Fibroblast of lung (primary cell): Measurements from ENCODE around the gene RTN4RL2. TPM values are rescaled to one million over a fixed set of nuclear protein-coding genes. Genes with fewer than 3 reads are reported as not detected.

ENCODE experiments used
- DNase-seq, 2 donors: peaks; one replicate each; pipeline versions ENCODE4 v3.0.0 to v3.0.0-alpha.2; 2010; ENCODE audit warnings: low read depth in 2 of 2
- H2AFZ ChIP-seq: 2 replicates; pipeline ENCODE4 v1.5.1; 2012; ENCODE audit warnings: low read length, control low read depth, inconsistent platforms
- H3K27ac ChIP-seq: 2 replicates; pipeline ENCODE4 v1.5.1; 2011; ENCODE audit warnings: low read length, control low read depth; ENCODE audit not compliant: insufficient read depth
- H3K27me3 ChIP-seq: 2 replicates; pipeline ENCODE4 v1.5.1; 2011; ENCODE audit warnings: mild to moderate bottlenecking, low read length; ENCODE audit not compliant: control insufficient read depth, insufficient read depth
- H3K36me3 ChIP-seq: 2 replicates; pipeline ENCODE4 v1.5.1; 2011; ENCODE audit warnings: low read length; ENCODE audit not compliant: control insufficient read depth, insufficient read depth
- H3K4me1 ChIP-seq: 2 replicates; pipeline ENCODE4 v1.5.1; 2011; ENCODE audit warnings: low read length; ENCODE audit not compliant: control insufficient read depth, insufficient read depth; ENCODE audit errors: extremely low read depth
- H3K4me2 ChIP-seq: 2 replicates; pipeline ENCODE4 v1.5.1; 2011; ENCODE audit warnings: low read length, control low read depth; ENCODE audit not compliant: insufficient read depth; ENCODE audit errors: extremely low read depth
- H3K4me3 ChIP-seq, 4 experiments: fragments of 200-600 bp in 1 of 4; sonication (generic) in 1 of 4; replicated peaks in 1 of 4; 2 replicates each; pipeline ENCODE4 v1.5.1; 2011 to 2016; ENCODE audit warnings: low read length in 4 of 4, low read depth in 3 of 4, mild to moderate bottlenecking in 3 of 4, control low read depth in 2 of 4, inconsistent platforms in 1 of 4, mixed read lengths in 1 of 4; ENCODE audit not compliant: insufficient read depth in 1 of 4; ENCODE audit errors: control extremely low read depth in 1 of 4
- H3K79me2 ChIP-seq: 2 replicates; pipeline ENCODE4 v1.5.1; 2012; ENCODE audit warnings: mild to moderate bottlenecking, low read length, inconsistent platforms; ENCODE audit not compliant: control insufficient read depth, insufficient read depth
- H3K9ac ChIP-seq: 2 replicates; pipeline ENCODE4 v1.5.1; 2011; ENCODE audit warnings: mild to moderate bottlenecking, low read length, control low read depth; ENCODE audit not compliant: insufficient read depth
- H3K9me3 ChIP-seq: 2 replicates; pipeline ENCODE4 v1.5.1; 2012; ENCODE audit warnings: low read depth, low read length; ENCODE audit not compliant: control insufficient read depth, insufficient read depth
- H4K20me1 ChIP-seq: 2 replicates; pipeline ENCODE4 v1.5.1; 2011; ENCODE audit warnings: low read length; ENCODE audit not compliant: control insufficient read depth, insufficient read depth; ENCODE audit errors: extremely low read depth
- EZH2 ChIP-seq: IDR thresholded peaks from 2 replicates; pipeline ENCODE4 v1.5.1; 2012; ENCODE audit warnings: low read length, control low read depth, mild to moderate bottlenecking; ENCODE audit errors: missing control alignments
- polyA plus RNA-seq, 2 donors: library from polyadenylated mRNA; depleted of rRNA in 1 of 2; stranded (reverse) in 1 of 2; unstranded in 1 of 2; fragments of >200 nt; gene quantifications; 2 replicates each; pipeline ENCODE4 v1.2.1, GENCODE V29; 2011 to 2012; ENCODE audit warnings: missing spikeins in 1 of 2
- total RNA-seq: library from RNA; depleted of rRNA; stranded (reverse); fragments of >200 nt; gene quantifications from 2 replicates; pipeline ENCODE4 v1.2.1, GENCODE V29; 2014
- TF ChIP-seq, protein P1 (sequence below), 2 donors: IDR thresholded peaks in 1 of 2; conservative IDR thresholded peaks in 1 of 2; 1 replicate in 1 of 2; 2 replicates in 1 of 2; pipeline ENCODE4 v1.5.1; 2011 to 2012; ENCODE audit warnings: low read length in 2 of 2, control low read depth in 1 of 2, inconsistent platforms in 1 of 2, low read depth in 1 of 2, mild to moderate bottlenecking in 1 of 2

The RTN4RL2 gene
- total and polyA plus RNA-seq, 2 donors (not counting 1 experiment from before 2014, with no cell fraction given): 0.17 to 0.27 TPM

- no peak overlapping the region for H2AFZ ChIP-seq
- no peak for DNase-seq
- no peak overlapping the region for H3K4me3 ChIP-seq
- H3K27ac ChIP-seq: no peak overlapping the region
- H3K27me3 ChIP-seq: no peaks in the 10 kb centered on the region
- no peak for TF ChIP-seq EZH2
- TF ChIP-seq, protein P1, sequence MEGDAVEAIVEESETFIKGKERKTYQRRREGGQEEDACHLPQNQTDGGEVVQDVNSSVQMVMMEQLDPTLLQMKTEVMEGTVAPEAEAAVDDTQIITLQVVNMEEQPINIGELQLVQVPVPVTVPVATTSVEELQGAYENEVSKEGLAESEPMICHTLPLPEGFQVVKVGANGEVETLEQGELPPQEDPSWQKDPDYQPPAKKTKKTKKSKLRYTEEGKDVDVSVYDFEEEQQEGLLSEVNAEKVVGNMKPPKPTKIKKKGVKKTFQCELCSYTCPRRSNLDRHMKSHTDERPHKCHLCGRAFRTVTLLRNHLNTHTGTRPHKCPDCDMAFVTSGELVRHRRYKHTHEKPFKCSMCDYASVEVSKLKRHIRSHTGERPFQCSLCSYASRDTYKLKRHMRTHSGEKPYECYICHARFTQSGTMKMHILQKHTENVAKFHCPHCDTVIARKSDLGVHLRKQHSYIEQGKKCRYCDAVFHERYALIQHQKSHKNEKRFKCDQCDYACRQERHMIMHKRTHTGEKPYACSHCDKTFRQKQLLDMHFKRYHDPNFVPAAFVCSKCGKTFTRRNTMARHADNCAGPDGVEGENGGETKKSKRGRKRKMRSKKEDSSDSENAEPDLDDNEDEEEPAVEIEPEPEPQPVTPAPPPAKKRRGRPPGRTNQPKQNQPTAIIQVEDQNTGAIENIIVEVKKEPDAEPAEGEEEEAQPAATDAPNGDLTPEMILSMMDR (conservative IDR thresholded peaks at IDR 0.05 in 1 of 2, IDR thresholded peaks at IDR 0.05 in 1 of 2; ENCODE audit: low read depth in 1 of 2, low read length in 2 of 2): no peak
- no peak overlapping the region for H3K9ac ChIP-seq
- H3K4me1 ChIP-seq: peaks cover 3% of the 10 kb centered on the region
- peaks cover 3% of the 10 kb centered on the region for H3K79me2 ChIP-seq
- no peaks in the 10 kb centered on the region for H3K9me3 ChIP-seq
- no peak overlapping the region for H3K4me2 ChIP-seq
- H4K20me1 ChIP-seq: no peaks in the 10 kb centered on the region
- peaks cover 12% of the 10 kb centered on the region for H3K36me3 ChIP-seq
These were observed 41.2 kb upstream of the RTN4RL2 start for GRCh38 chr11:57419146-57419545.

DNA sequence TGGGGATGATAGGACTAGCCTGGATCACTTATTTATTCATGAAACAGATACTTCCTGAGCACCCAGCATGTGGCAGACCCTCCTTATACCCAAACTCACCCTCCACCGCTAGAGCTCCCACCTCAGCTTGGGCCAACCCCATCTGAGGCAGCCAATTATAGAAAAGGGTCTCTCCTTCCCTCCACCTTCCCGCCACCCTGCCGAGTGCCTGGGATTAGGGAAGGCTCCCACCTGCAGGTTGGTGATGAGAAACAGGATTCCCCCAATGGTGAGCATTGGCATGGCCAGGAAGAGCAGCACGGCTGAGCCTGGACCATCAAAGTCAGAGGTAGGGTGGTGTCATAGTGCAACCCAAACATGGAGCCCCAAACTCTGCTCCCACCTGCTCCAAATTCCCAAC lies 39.3 kb upstream of the RTN4RL2 start:
- Histone ChIP-seq H3K4me1 (peaks cover 21% of the 10 kb centered on the region), H4K20me1 (no peaks in the 10 kb centered on the region), H3K9ac (no peak overlapping the region), H3K4me3 (no peak overlapping the region), H3K27me3 (no peaks in the 10 kb centered on the region), H2AFZ (no peak overlapping the region), H3K27ac (no peak overlapping the region), H3K36me3 (peaks cover 10% of the 10 kb centered on the region), H3K9me3 (no peaks in the 10 kb centered on the region), H3K79me2 (peaks cover 7% of the 10 kb centered on the region), H3K4me2 (no peak overlapping the region)
- no peak for DNase-seq
- no peak for TF ChIP-seq EZH2
- TF ChIP-seq, protein P1 (conservative IDR thresholded peaks at IDR 0.05 in 1 of 2, IDR thresholded peaks at IDR 0.05 in 1 of 2; ENCODE audit: low read depth in 1 of 2, low read length in 2 of 2): no peak

DNA sequence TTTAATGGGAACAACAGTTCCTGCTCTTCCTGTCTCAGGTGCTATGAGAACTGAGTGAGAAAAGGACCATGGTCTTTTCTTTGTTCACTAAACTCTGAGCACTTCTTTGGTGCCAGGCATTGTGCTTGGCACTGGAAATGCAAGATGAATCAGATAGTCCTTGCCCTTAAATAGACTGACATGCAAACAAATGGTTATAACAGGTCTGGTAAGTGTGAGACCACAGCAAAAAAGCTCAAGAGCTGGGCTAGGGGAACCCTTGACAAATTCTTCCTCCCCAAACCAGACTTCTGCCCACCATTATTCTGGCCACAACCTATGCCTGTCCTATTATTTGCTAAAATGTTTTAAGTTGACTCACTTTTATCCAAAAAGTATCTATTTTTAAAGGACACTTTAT lies 38.5 kb upstream of the RTN4RL2 start:
- H3K4me1 ChIP-seq: peaks cover 28% of the 10 kb centered on the region
- no peak overlapping the region for H3K9ac ChIP-seq
- no peak overlapping the region for H2AFZ ChIP-seq
- H4K20me1 ChIP-seq: no peaks in the 10 kb centered on the region
- H3K4me3 ChIP-seq: no peak overlapping the region
- no peak for DNase-seq
- TF ChIP-seq, protein P1 (conservative IDR thresholded peaks at IDR 0.05 in 1 of 2, IDR thresholded peaks at IDR 0.05 in 1 of 2; ENCODE audit: low read depth in 1 of 2, low read length in 2 of 2): no peak
- TF ChIP-seq EZH2: no peak
- no peaks in the 10 kb centered on the region for H3K9me3 ChIP-seq
- no peak overlapping the region for H3K4me2 ChIP-seq
- H3K79me2 ChIP-seq: peaks cover 10% of the 10 kb centered on the region
- H3K27me3 ChIP-seq: no peaks in the 10 kb centered on the region
- no peak overlapping the region for H3K27ac ChIP-seq
- peaks cover 10% of the 10 kb centered on the region for H3K36me3 ChIP-seq
